B cell (primary cell): ENCODE measurements around the gene EYA4. TPM values are rescaled to one million over a fixed set of nuclear protein-coding genes. Genes with fewer than 3 reads are reported as not detected.

Source experiments
- ATAC-seq: fragments of 200-7000 bp; cut with Tn5 transposase; one replicate; pipeline ENCODE4 v1.10.0; 2021; ENCODE audit warnings: low read depth, mild to moderate bottlenecking, moderate number of reproducible peaks, moderate library complexity
- CTCF ChIA-PET: fragments of 350-600 bp; sonication (Branson Sonifier 250); formaldehyde crosslinking; loops from one replicate; lab custom pipeline; 2021; ENCODE audit warnings: antibody characterized with exemption, inconsistent platforms; lab: Charles Lee
- POLR2A ChIA-PET: fragments of 350-600 bp; sonication (Branson Sonifier 250); formaldehyde crosslinking; loops from one replicate; lab custom pipeline; 2021; ENCODE audit warnings: antibody characterized with exemption; lab: Charles Lee
- DNase-seq: peaks from one replicate; pipeline ENCODE4 v3.0.0; 2013
- H2AFZ ChIP-seq: 2 replicates; pipeline ENCODE4 v1.6.1; 2012; ENCODE audit warnings: mild to moderate bottlenecking, low read depth, low read length; ENCODE audit not compliant: insufficient read depth, poor library complexity, severe bottlenecking
- H3K27ac ChIP-seq, 2 donors: 1 replicate in 1 of 2; 2 replicates in 1 of 2; pipeline ENCODE4 v1.5.1; 2012 to 2013; ENCODE audit warnings: low read length in 2 of 2, mild to moderate bottlenecking in 2 of 2, moderate library complexity in 1 of 2
- H3K27me3 ChIP-seq, 4 experiments: fragments of 200-600 bp in 1 of 4; sonication (generic) in 1 of 4; replicated peaks in 1 of 4; 1 replicate in 2 of 4; 2 replicates in 2 of 4; pipeline versions ENCODE4 v1.6.1 to v1.7.0; 2013 to 2016; ENCODE audit warnings: low read length in 3 of 4, mild to moderate bottlenecking in 2 of 4, mixed read lengths in 1 of 4, moderate library complexity in 1 of 4; ENCODE audit not compliant: insufficient read depth in 4 of 4, control insufficient read depth in 3 of 4; ENCODE audit errors: control extremely low read depth in 1 of 4
- H3K36me3 ChIP-seq, 2 experiments: replicated peaks in 1 of 2; 1 replicate in 1 of 2; 2 replicates in 1 of 2; pipeline versions ENCODE4 v1.6.1 to v1.7.1; 2013; ENCODE audit warnings: low read length in 1 of 2; ENCODE audit not compliant: insufficient read depth in 2 of 2, control insufficient read depth in 1 of 2; ENCODE audit errors: control extremely low read depth in 1 of 2, extremely low read depth in 1 of 2
- H3K4me1 ChIP-seq, 2 donors: fragments of 200-600 bp in 1 of 2; sonication (generic) in 1 of 2; 1 replicate in 1 of 2; 2 replicates in 1 of 2; pipeline versions ENCODE4 v1.5.1 to v1.6.1; 2013 to 2017; ENCODE audit warnings: low read length in 2 of 2; ENCODE audit not compliant: control insufficient read depth in 2 of 2, insufficient read depth in 2 of 2
- H3K4me2 ChIP-seq: replicated peaks from 2 replicates; pipeline ENCODE3; 2012; ENCODE audit warnings: mild to moderate bottlenecking, low read depth, low read length; ENCODE audit not compliant: poor library complexity, severe bottlenecking
- H3K4me3 ChIP-seq, 5 experiments: fragments of 200-600 bp in 1 of 5; sonication (generic) in 1 of 5; 1 replicate in 3 of 5; 2 replicates in 2 of 5; pipeline versions ENCODE4 v1.5.1 to v1.7.0; 2011 to 2016; ENCODE audit warnings: low read length in 4 of 5, mild to moderate bottlenecking in 4 of 5, low read depth in 2 of 5, control low read depth in 1 of 5, moderate library complexity in 1 of 5; ENCODE audit not compliant: insufficient read depth in 1 of 5; ENCODE audit errors: control extremely low read depth in 1 of 5, extremely low read depth in 1 of 5
- H3K79me2 ChIP-seq: fragments of 200-600 bp; sonication (generic); one replicate; pipeline ENCODE4 v1.6.0; 2016; ENCODE audit warnings: low read length; ENCODE audit not compliant: control insufficient read depth, insufficient read depth
- H3K9ac ChIP-seq: fragments of 200-600 bp; sonication (generic); 2 replicates; pipeline ENCODE4 v1.6.1; 2017; ENCODE audit warnings: mild to moderate bottlenecking, low read length, moderate library complexity
- H3K9me3 ChIP-seq, 3 donors: one replicate each; pipeline versions ENCODE4 v1.6.1 to v1.7.1; 2013; ENCODE audit warnings: low read length in 2 of 3; ENCODE audit not compliant: control insufficient read depth in 2 of 3, insufficient read depth in 1 of 3; ENCODE audit errors: control extremely low read depth in 1 of 3
- H4K20me1 ChIP-seq: 2 replicates; pipeline ENCODE4 v1.6.0; 2012; ENCODE audit warnings: mild to moderate bottlenecking, low read length; ENCODE audit not compliant: insufficient read depth, control insufficient read depth, poor library complexity, severe bottlenecking
- H3K27ac Mint-ChIP-seq: one replicate; pipeline ENCODE4 v1.8.0; 2021; ENCODE audit warnings: mixed read lengths
- H3K27me3 Mint-ChIP-seq: one replicate; pipeline ENCODE4 v1.8.0; 2021; ENCODE audit warnings: mixed read lengths
- H3K4me1 Mint-ChIP-seq: one replicate; pipeline ENCODE4 v1.8.0; 2021; ENCODE audit warnings: mixed read lengths
- H3K4me3 Mint-ChIP-seq: one replicate; pipeline ENCODE4 v1.8.0; 2021; ENCODE audit warnings: mixed read lengths
- H3K9me3 Mint-ChIP-seq: one replicate; pipeline ENCODE4 v1.8.0; 2022; ENCODE audit warnings: mixed read lengths; ENCODE audit not compliant: insufficient read depth
- CTCF ChIP-seq: fragments of 200-600 bp; IDR thresholded peaks from one replicate; pipeline ENCODE4 v1.8.0; 2022; ENCODE audit warnings: antibody characterized with exemption, mild to moderate bottlenecking
- EZH2 ChIP-seq: IDR thresholded peaks from 2 replicates; pipeline ENCODE4 v1.6.1; 2012; ENCODE audit warnings: borderline replicate concordance, low read depth, mild to moderate bottlenecking, moderate library complexity, low read length; ENCODE audit not compliant: insufficient read depth, poor library complexity, severe bottlenecking
- WGBS: methylation state at CpG from one replicate; pipeline ENCODE4 v1.1.5; 2013; ENCODE audit warnings: missing lambda C conversion rate; ENCODE audit not compliant: insufficient coverage; 5-methylcytosine and 5-hydroxymethylcytosine counted together
- intact Hi-C: fragments of 100-400 bp; cut with micrococcal nuclease; formaldehyde crosslinking; loops from one replicate; pipeline ENCODE4 v1.10.0; 2022
- polyA plus RNA-seq: library from polyadenylated mRNA; depleted of rRNA; stranded (reverse); fragments of >200 nt; gene quantifications from 2 replicates; pipeline ENCODE4 v1.2.3, GENCODE V29; 2012
- total RNA-seq, 2 donors: library from RNA; stranded (reverse); fragments of 120-200 nt in 1 of 2; gene quantifications; 1 replicate in 1 of 2; 2 replicates in 1 of 2; pipeline versions ENCODE4 v1.2.3 to v1.2.4, GENCODE V29; 2013 to 2022

EYA4 gene
- total and polyA plus RNA-seq, 2 donors (not counting 1 experiment from before 2014, with no cell fraction given), result 0.49 TPM; not detected in 1

GRCh38 chr6:133301835-133302234 is 60.7 kb downstream of the EYA4 start:
- WGBS, result 85% methylated on average over 4 of the region's 5 CpGs
- no peak for ATAC-seq
- ChIA-PET CTCF (no interaction called here), POLR2A (no interaction called here)
- TF ChIP-seq EZH2 (no peak), CTCF (no peak)
- H3K9ac ChIP-seq, result no peak overlapping the region
- Mint-ChIP-seq H3K27me3 (peaks cover 9% of the 10 kb centered on the region), H3K4me1 (no peaks in the 10 kb centered on the region), H3K4me3 (no peak overlapping the region), H3K27ac (no peak overlapping the region), H3K9me3 (no peaks in the 10 kb centered on the region)
- no peak overlapping the region for H3K4me2 ChIP-seq
- H3K36me3 ChIP-seq, result no peaks in the 10 kb centered on the region
- DNase-seq, result no peak
- H4K20me1 ChIP-seq, result no peaks in the 10 kb centered on the region
- no peak overlapping the region for H3K4me3 ChIP-seq
- H3K27ac ChIP-seq, result no peak overlapping the region
- intact Hi-C loops, result no loop called here
- H3K79me2 ChIP-seq, result no peaks in the 10 kb centered on the region
- H3K27me3 ChIP-seq, result no peaks in the 10 kb centered on the region
- no peaks in the 10 kb centered on the region for H3K4me1 ChIP-seq
- no peak overlapping the region for H2AFZ ChIP-seq
- H3K9me3 ChIP-seq, result no peaks in the 10 kb centered on the region

DNA sequence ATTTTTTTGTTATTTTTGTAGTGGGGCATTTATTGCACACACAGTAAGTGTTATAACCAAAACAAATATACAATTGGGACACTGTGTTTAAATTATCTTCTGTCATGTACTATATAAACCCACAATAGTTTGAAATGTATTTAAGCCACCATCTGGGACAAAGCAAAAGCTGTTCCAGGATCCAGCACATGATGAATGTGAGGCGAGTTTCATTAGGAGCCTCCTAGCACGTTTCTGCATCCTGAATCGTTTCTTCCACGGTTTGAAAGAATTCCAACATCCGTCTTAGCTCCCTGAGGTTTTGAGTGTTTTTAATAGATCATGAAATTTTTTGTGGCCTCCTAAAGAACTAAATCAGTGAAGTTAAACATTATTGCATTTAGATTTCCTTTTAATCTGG is 65.8 kb downstream of the EYA4 start:
- Histone ChIP-seq H3K9me3 (no peaks in the 10 kb centered on the region), H3K4me3 (no peak overlapping the region), H3K27me3 (peaks cover 0 to under 1% (median 0%) of the 10 kb centered on the region in 4 experiments), H3K36me3 (no peaks in the 10 kb centered on the region), H3K27ac (no peak overlapping the region), H3K4me2 (no peak overlapping the region), H3K79me2 (no peaks in the 10 kb centered on the region), H3K4me1 (no peaks in the 10 kb centered on the region), H4K20me1 (no peaks in the 10 kb centered on the region), H2AFZ (no peak overlapping the region), H3K9ac (no peak overlapping the region)
- ChIA-PET POLR2A (no interaction called here), CTCF (interaction anchor here (1.6 kb wide), 1 partner anchor 13 kb away, joined by 3 read pairs; no protein-coding TSS in a partner anchor)
- Mint-ChIP-seq H3K4me3 (no peak overlapping the region), H3K27me3 (peaks cover 5% of the 10 kb centered on the region), H3K4me1 (no peaks in the 10 kb centered on the region), H3K27ac (no peak overlapping the region), H3K9me3 (no peaks in the 10 kb centered on the region)
- no peak for TF ChIP-seq CTCF
- no peak for TF ChIP-seq EZH2
- WGBS, result 93% methylated on average over 2 of the region's 5 CpGs
- no peak for DNase-seq
- no peak for ATAC-seq
- intact Hi-C loops, result no loop called here
